ENCODE data around the gene COL23A1.

Gene COL23A1

GRCh38 chr5:178340637-178341036 is 249.6 kb downstream of the COL23A1 start:
- no peak for TF ChIP-seq CTCF (conservative IDR thresholded peaks at IDR 0.05; ENCODE audit: low read depth, low read length)
- no peak for DNase-seq (ENCODE audit: low read depth)
- H3K4me3 ChIP-seq (ENCODE audit: low read length), result no peak overlapping the region

- DNase-seq (ENCODE audit: low read depth), result no peak
- no peak for TF ChIP-seq CTCF (conservative IDR thresholded peaks at IDR 0.05; ENCODE audit: low read depth, low read length)
- H3K4me3 ChIP-seq (ENCODE audit: low read length), result no peak overlapping the region
Measured at GRCh38 chr5:178340187-178340586, 250.0 kb downstream of the COL23A1 start.

- no peak for TF ChIP-seq CTCF (conservative IDR thresholded peaks at IDR 0.05; ENCODE audit: low read depth, low read length)
- no peak for DNase-seq (ENCODE audit: low read depth)
- H3K4me3 ChIP-seq (ENCODE audit: low read length), result no peak overlapping the region
Measured at GRCh38 chr5:178339272-178339671, 250.9 kb downstream of the COL23A1 start.

GRCh38 chr5:178338750-178339144 is 251.4 kb downstream of the COL23A1 start:
- no peak for TF ChIP-seq CTCF (conservative IDR thresholded peaks at IDR 0.05; ENCODE audit: low read depth, low read length)
- no peak overlapping the region for H3K4me3 ChIP-seq (ENCODE audit: low read length)
- no peak for DNase-seq (ENCODE audit: low read depth)

- H3K4me3 ChIP-seq (ENCODE audit: low read length), result no peak overlapping the region
- DNase-seq (ENCODE audit: low read depth), result no peak
- no peak for TF ChIP-seq CTCF (conservative IDR thresholded peaks at IDR 0.05; ENCODE audit: low read depth, low read length)
Measured at GRCh38 chr5:178338126-178338749, 252.0 kb downstream of the COL23A1 start.

- DNase-seq (ENCODE audit: low read depth), result no peak
- no peak for TF ChIP-seq CTCF (conservative IDR thresholded peaks at IDR 0.05; ENCODE audit: low read depth, low read length)
- no peak overlapping the region for H3K4me3 ChIP-seq (ENCODE audit: low read length)
Measured at GRCh38 chr5:178337334-178337741, 252.9 kb downstream of the COL23A1 start.

- TF ChIP-seq CTCF (conservative IDR thresholded peaks at IDR 0.05; ENCODE audit: low read depth, low read length), result no peak
- no peak overlapping the region for H3K4me3 ChIP-seq (ENCODE audit: low read length)
Measured at GRCh38 chr5:178336889-178337288, 253.3 kb downstream of the COL23A1 start.

More at GRCh38 chr5:178336889-178337288, 253.3 kb downstream of the COL23A1 start:
- no peak for DNase-seq (ENCODE audit: low read depth)
